Neural progenitor cell (in vitro differentiated cells): Measurements from ENCODE around the gene TTC3. TPM values are rescaled to one million over a fixed set of nuclear protein-coding genes. Genes with fewer than 3 reads are reported as not detected.

Experiments used
- DNase-seq: peaks from one replicate; pipeline ENCODE4 v3.0.0-alpha.2; 2016; ENCODE audit warnings: low spot score
- H2AFZ ChIP-seq: fragments of 200-600 bp; sonication (generic); replicated peaks from 2 replicates; pipeline ENCODE4 v1.6.1; 2016; ENCODE audit warnings: antibody characterized with exemption
- H3F3A ChIP-seq: fragments of 200-600 bp; sonication (generic); 2 replicates; pipeline ENCODE4 v1.6.1; 2016; ENCODE audit warnings: antibody characterized with exemption, low read depth
- H3K27ac ChIP-seq: fragments of 200-600 bp; sonication (generic); 2 replicates; pipeline ENCODE4 v1.5.1; 2016; ENCODE audit warnings: mild to moderate bottlenecking
- H3K27me3 ChIP-seq: fragments of 200-600 bp; sonication (generic); 2 replicates; pipeline ENCODE4 v1.6.1; 2016; ENCODE audit warnings: mild to moderate bottlenecking, moderate library complexity
- H3K36me3 ChIP-seq: fragments of 200-600 bp; sonication (generic); 2 replicates; pipeline ENCODE4 v1.5.1; 2016
- H3K4me1 ChIP-seq: fragments of 200-600 bp; sonication (generic); 2 replicates; pipeline ENCODE4 v1.6.1; 2016; ENCODE audit warnings: mixed run types
- H3K4me2 ChIP-seq: fragments of 200-600 bp; sonication (generic); 2 replicates; pipeline ENCODE4 v1.6.1; 2016
- H3K4me3 ChIP-seq: fragments of 200-600 bp; sonication (generic); 2 replicates; pipeline ENCODE4 v1.5.1; 2016
- H3K79me2 ChIP-seq: fragments of 200-600 bp; sonication (generic); 2 replicates; pipeline ENCODE4 v1.6.1; 2016; ENCODE audit warnings: low read depth
- H3K9ac ChIP-seq: fragments of 200-600 bp; sonication (generic); 2 replicates; pipeline ENCODE4 v1.6.1; 2016
- H3K9me3 ChIP-seq: fragments of 200-600 bp; sonication (generic); 2 replicates; pipeline ENCODE4 v1.5.1; 2016; ENCODE audit warnings: low read depth
- H4K20me1 ChIP-seq: fragments of 200-600 bp; sonication (generic); 2 replicates; pipeline ENCODE4 v1.6.1; 2016; ENCODE audit warnings: low read depth
- H3K27ac Mint-ChIP-seq: 3 replicates; pipeline ENCODE4 v1.8.0; 2021; ENCODE audit warnings: mixed read lengths
- H3K27me3 Mint-ChIP-seq: 2 replicates; pipeline ENCODE4 v1.8.0; 2022; ENCODE audit warnings: low read depth, mild to moderate bottlenecking, inconsistent platforms, moderate library complexity, mixed read lengths; ENCODE audit not compliant: insufficient read depth
- H3K36me3 Mint-ChIP-seq: 3 replicates; pipeline ENCODE4 v1.8.0; 2021; ENCODE audit warnings: mixed read lengths
- H3K4me1 Mint-ChIP-seq: 3 replicates; pipeline ENCODE4 v1.8.0; 2021; ENCODE audit warnings: mixed read lengths
- H3K4me3 Mint-ChIP-seq: 3 replicates; pipeline ENCODE4 v1.8.0; 2021; ENCODE audit warnings: mild to moderate bottlenecking, moderate library complexity, mixed read lengths
- H3K9me3 Mint-ChIP-seq: 3 replicates; pipeline ENCODE4 v1.8.0; 2020; ENCODE audit warnings: mixed read lengths
- CTCF ChIP-seq: fragments of 200-600 bp; sonication (generic); IDR thresholded peaks from 2 replicates; pipeline ENCODE4 v1.5.1; 2017; ENCODE audit warnings: antibody characterized with exemption, mild to moderate bottlenecking
- EZH2 ChIP-seq: fragments of 200-600 bp; sonication (generic); IDR thresholded peaks from 2 replicates; pipeline ENCODE4 v1.6.1; 2017; ENCODE audit warnings: antibody characterized with exemption, mild to moderate bottlenecking, moderate library complexity
- EZH2phosphoT487 ChIP-seq: fragments of 200-600 bp; sonication (generic); IDR thresholded peaks from 2 replicates; pipeline ENCODE4 v1.6.1; 2017; ENCODE audit warnings: antibody characterized with exemption
- small RNA-seq: library from RNA; depleted of rRNA; stranded (forward); fragments of <200 nt; gene quantifications from one replicate; pipeline ENCODE3, GENCODE V24; 2015
- total RNA-seq: library from RNA; depleted of rRNA; stranded (reverse); fragments of >200 nt; gene quantifications from 2 replicates; pipeline ENCODE4 v1.2.3, GENCODE V29; 2015; ENCODE audit warnings: low replicate concordance

TTC3 gene
- total RNA-seq, 1 donor from 2014 or later = 135 TPM

GRCh38 chr21:37248298-37248697, 175.2 kb downstream of the TTC3 start:
- Histone ChIP-seq H3K79me2 (peaks cover 97% of the 10 kb centered on the region), H4K20me1 (peaks cover 14% of the 10 kb centered on the region), H3K36me3 (no peaks in the 10 kb centered on the region), H3K4me1 (peaks cover 13% of the 10 kb centered on the region), H3K4me3 (no peak overlapping the region), H3K9me3 (no peaks in the 10 kb centered on the region), H3K4me2 (no peak overlapping the region), H3K27ac (no peak overlapping the region), H3K27me3 (no peaks in the 10 kb centered on the region), H2AFZ (no peak overlapping the region), H3F3A (peaks cover 7% of the 10 kb centered on the region), H3K9ac (no peak overlapping the region)
- no peak overlapping the region for H3K4me3 Mint-ChIP-seq
- no peaks in the 10 kb centered on the region for H3K9me3 Mint-ChIP-seq
- TF ChIP-seq EZH2 (no peak), CTCF (no peak), EZH2phosphoT487 (no peak)
- no peak for DNase-seq
- H3K27ac Mint-ChIP-seq = no peak overlapping the region
- no peaks in the 10 kb centered on the region for H3K36me3 Mint-ChIP-seq
- H3K27me3 Mint-ChIP-seq = no peaks in the 10 kb centered on the region
- peaks cover 17% of the 10 kb centered on the region for H3K4me1 Mint-ChIP-seq

- no peaks in the 10 kb centered on the region for H3K27me3 Mint-ChIP-seq
- H3K4me3 ChIP-seq = no peak overlapping the region
- no peaks in the 10 kb centered on the region for H3K9me3 Mint-ChIP-seq
- H3K27ac ChIP-seq = no peak overlapping the region
- no peak overlapping the region for H3K4me3 Mint-ChIP-seq
- TF ChIP-seq CTCF (no peak), EZH2phosphoT487 (no peak), EZH2 (no peak)
- H3F3A ChIP-seq = peaks cover 7% of the 10 kb centered on the region
- no peak for DNase-seq
- no peaks in the 10 kb centered on the region for H3K27me3 ChIP-seq
- H3K4me1 ChIP-seq = peaks cover 13% of the 10 kb centered on the region
- no peaks in the 10 kb centered on the region for H3K9me3 ChIP-seq
- H3K4me1 Mint-ChIP-seq = peaks cover 19% of the 10 kb centered on the region
- no peak overlapping the region for H3K27ac Mint-ChIP-seq
- no peak overlapping the region for H2AFZ ChIP-seq
- no peaks in the 10 kb centered on the region for H3K36me3 ChIP-seq
- H4K20me1 ChIP-seq = peaks cover 14% of the 10 kb centered on the region
- peaks cover 3% of the 10 kb centered on the region for H3K36me3 Mint-ChIP-seq
- no peak overlapping the region for H3K9ac ChIP-seq
- H3K4me2 ChIP-seq = no peak overlapping the region
- H3K79me2 ChIP-seq = peaks cover 97% of the 10 kb centered on the region
Observed at GRCh38 chr21:37249112-37249904, 176.3 kb downstream of the TTC3 start.

GRCh38 chr21:37251294-37251634, 178.2 kb downstream of the TTC3 start:
- H3K27ac ChIP-seq = no peak overlapping the region
- no peak for DNase-seq
- no peak for TF ChIP-seq EZH2phosphoT487
- TF ChIP-seq EZH2 = no peak
- no peak overlapping the region for H3K4me3 ChIP-seq
- H3K9ac ChIP-seq = no peak overlapping the region
- peaks cover 8% of the 10 kb centered on the region for H3K4me1 Mint-ChIP-seq
- H3K4me2 ChIP-seq = no peak overlapping the region
- peaks cover 2% of the 10 kb centered on the region for H3K27me3 Mint-ChIP-seq
- no peaks in the 10 kb centered on the region for H3K9me3 Mint-ChIP-seq
- H3K27me3 ChIP-seq = no peaks in the 10 kb centered on the region
- no peak overlapping the region for H2AFZ ChIP-seq
- H3K36me3 Mint-ChIP-seq = peaks cover 3% of the 10 kb centered on the region
- no peaks in the 10 kb centered on the region for H3K9me3 ChIP-seq
- no peaks in the 10 kb centered on the region for H3K36me3 ChIP-seq
- H3F3A ChIP-seq = no peaks in the 10 kb centered on the region
- no peak overlapping the region for H3K27ac Mint-ChIP-seq
- no peaks in the 10 kb centered on the region for H4K20me1 ChIP-seq
- no peak overlapping the region for H3K4me3 Mint-ChIP-seq
- peaks cover 100% of the 10 kb centered on the region for H3K79me2 ChIP-seq
- peaks cover 6% of the 10 kb centered on the region for H3K4me1 ChIP-seq

Small RNA genes lying within 50 kb of the gene (small RNA-seq; reads per million reads assigned to genes)
- gene RN7SL678P (not detected), gene RNU6-696P (not detected)

Other genes starting within 250 kb of the TTC3 start
- gene HLCS, start 106.6 kb upstream of the TTC3 start, total RNA-seq = 20.4 and 25.0 TPM in 2 replicates
- 2.8 and 4.3 TPM in 2 replicates for gene RIPPLY3, start 66.6 kb upstream of the TTC3 start, total RNA-seq
- 10.1 and 25.8 TPM in 2 replicates for gene PIGP, start 183 bp upstream of the TTC3 start, total RNA-seq
- 60.2 and 80.5 TPM in 2 replicates for gene VPS26C, start 194.1 kb downstream of the TTC3 start, total RNA-seq